Measurements from ENCODE around the gene CDYL.

Gene CDYL

DNA sequence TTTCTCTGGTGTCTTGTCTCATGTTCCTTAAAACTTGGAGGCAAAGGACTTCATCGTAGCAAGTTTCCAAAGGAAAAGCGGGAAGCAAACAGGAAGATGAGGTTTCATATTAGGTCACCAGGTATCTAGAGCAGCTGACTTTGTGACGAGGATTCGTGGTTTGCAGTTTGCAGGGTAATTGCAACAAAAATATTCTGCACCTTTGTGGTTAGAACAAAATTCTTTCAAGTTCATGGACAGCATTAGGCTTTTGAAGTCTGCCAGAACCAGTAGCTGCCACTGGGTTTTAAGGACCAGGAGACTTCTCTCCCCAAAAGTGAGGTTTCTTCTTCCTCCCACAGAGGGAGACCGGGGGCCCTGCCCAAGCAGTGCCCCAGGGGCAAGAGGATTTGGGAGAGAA is 164.2 kb downstream of the CDYL start:
- DNase-seq, result no peak

DNA sequence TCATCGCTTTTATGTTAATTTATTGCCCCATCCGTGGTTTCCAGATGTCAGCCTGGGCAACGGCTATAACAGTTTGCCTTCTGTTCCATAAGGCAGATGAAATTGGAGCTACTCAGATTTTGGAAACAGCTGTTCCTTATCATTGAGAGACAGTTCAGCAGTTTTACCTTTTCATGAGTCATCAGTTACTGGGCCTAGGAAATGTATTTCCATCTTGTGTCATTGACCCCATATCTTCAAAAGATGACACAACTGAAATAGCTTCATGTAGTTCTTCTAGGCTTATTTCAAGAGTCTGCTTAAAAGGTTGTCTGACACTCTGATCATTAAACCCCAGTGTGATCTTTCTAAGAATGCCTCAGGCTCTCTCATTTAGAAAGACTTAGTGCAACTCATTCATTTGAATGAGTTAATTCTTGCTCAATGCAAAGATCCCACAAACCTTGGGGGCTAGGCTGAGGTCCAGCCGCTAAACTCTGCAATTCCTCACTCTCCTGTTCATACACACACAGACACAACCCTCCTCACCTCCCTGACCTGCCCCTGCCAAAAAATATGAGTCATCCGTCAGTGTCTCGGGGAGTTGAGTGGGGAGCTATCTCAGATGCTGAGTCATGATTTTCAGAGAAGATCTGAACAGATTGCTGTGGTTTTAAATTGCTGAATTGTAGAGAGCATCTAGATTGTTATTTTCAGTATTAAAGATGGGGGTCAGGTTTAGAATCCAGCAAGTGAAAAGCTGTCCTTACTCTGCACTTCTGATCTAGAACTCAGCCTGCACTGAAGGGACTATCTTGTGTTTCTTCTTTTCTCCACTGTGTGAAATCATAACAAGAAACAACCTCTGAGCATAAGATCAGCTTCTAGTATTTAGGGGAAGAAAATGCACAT is 165.8 kb downstream of the CDYL start:
- DNase-seq, result no peak

DNA sequence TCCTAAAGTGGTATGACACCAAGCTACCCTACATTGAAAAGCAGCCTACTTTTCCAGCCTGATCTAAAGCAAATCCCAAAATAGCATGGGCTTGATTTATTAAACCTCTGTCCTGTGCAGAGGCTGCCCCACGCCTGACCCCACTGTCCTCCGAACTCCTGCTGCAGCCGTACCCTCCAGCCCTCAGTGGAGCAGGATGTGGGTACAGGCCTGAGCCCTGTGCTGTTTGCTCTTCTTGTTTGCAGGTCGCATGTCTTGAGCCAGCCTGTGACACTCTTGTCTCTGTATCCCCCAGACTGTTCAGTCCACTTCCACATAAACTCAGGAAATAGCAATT is 166.4 kb downstream of the CDYL start:
- DNase-seq, result no peak

DNA sequence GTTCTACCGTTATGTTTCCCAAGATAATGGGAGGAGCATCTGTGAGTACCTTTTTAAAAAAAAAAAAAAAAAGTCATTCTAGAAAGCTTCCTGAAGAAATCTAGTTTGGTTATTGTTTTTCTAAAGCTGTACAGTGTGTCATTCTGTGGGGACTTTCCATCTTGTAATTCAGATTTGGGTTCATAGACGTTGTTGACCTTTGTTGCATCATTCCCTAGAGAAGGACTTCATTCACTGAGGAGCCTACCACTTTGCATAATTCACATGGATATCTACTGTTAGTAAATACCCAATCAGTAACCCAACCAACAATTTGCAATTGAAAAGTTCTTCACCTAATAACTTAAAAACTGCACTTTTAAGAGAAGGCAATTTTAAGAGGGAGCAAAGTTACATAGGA is 167.5 kb downstream of the CDYL start:
- DNase-seq, result no peak

DNA sequence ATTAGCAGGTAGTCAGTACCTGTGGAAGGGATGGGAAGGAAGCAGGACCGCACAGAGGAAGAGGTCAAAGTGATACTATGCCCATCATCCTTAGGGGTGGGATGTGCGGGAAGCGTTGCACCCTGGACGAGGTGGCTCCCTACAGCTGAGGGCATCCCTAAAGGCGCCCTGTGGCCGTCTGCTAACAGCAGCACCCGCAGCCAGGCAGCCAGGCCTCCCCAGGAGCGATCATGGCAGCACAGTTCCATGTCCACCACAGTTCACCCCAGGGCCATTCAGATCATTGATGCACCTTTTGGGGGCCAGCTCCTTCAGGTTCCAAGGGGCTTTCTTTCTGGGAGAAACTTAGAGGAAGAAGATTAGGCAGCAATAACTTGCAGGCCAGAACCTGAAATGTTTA is 168.1 kb downstream of the CDYL start:
- no peak for DNase-seq

DNA sequence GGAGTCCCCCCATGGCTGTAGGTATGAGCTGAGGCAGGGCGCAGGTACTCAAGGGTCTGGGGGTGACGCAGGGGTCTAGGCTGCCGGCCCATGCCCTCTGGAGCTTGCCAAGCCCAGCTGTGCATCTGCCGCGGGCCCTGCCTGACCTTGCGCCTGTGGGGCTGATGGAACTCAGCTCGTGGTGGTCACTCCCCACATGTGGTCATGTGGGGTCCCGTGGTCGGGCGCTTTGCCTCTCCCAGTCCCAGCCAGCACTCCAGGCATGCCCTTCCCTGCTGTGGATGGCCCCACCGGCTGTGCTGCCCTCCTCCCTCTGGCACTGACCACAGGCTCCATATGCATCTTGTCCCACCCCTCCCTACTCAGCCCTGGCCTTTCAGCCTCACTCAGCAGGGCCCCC is 170.3 kb downstream of the CDYL start:
- DNase-seq, result no peak

DNA sequence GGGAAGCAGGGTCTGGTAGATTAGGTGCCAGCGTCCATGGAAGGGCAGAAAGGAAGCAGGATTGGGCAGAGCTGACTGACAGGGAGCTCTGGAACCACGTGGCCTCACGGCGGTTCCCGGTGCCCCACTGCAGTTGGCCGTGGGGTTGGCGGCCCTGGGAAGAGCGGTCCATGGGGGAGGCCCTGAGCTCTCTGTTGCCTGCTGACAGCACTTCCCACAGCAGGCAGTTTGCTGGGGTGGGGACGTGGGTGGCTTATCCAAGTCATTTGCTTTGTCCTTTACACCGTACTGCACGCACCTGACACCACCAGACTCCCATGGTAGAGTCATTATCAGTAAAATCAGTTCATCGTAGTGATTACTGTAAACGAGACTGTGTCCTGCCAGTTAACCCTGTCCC is 171.5 kb downstream of the CDYL start:
- no peak for DNase-seq

DNA sequence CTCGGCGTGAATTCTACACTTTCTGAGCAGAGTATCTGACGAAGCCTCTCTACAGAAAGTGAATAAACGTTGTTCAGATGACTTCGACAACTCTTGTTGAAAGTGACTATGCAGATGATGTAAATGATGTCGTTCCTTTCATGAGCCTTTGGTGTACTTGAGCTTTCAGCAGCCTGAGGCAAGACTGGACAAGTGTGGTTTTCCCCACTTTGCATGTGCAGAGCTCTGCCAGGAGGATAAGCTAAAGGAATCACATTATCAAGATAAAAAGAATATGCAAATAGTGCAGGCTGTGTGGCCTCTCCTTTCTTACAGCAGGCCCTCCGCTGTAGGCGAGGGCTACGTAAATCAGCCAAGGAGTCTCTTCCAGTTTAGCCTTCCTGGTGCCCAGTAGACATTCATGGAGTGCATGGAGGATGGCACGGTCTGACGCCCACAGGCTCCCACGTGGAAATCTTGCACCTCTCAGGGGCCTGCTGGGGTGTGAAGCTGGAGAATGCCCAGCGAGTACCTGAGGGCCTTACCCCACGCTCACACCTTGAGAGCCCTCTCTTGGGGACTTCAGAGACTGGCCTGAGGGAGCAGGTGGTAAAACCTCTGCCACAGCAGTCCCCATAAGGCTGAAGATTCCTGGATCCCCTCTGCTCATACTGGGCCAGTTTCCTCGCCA is 172.7 kb downstream of the CDYL start:
- no peak for DNase-seq

DNA sequence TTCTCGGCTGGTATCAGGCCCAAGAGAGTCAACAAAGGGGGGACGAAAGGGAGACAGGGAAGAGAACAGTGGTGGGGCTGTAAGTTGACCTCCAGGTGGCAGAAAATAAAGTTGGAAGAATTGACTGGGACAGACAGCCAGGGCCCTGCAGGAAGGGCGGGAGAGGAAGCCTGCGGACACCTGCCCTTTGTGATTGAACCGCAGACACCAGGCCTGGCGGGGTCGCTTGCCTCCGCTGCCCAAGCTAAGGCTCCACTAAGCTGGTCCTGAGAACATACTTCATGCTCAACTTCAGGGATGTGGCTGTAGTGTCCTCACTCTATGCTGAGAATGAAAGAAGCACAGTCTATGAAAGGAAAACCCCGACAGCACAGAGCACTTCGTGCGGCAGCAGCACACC is 173.9 kb downstream of the CDYL start:
- DNase-seq, result no peak

DNA sequence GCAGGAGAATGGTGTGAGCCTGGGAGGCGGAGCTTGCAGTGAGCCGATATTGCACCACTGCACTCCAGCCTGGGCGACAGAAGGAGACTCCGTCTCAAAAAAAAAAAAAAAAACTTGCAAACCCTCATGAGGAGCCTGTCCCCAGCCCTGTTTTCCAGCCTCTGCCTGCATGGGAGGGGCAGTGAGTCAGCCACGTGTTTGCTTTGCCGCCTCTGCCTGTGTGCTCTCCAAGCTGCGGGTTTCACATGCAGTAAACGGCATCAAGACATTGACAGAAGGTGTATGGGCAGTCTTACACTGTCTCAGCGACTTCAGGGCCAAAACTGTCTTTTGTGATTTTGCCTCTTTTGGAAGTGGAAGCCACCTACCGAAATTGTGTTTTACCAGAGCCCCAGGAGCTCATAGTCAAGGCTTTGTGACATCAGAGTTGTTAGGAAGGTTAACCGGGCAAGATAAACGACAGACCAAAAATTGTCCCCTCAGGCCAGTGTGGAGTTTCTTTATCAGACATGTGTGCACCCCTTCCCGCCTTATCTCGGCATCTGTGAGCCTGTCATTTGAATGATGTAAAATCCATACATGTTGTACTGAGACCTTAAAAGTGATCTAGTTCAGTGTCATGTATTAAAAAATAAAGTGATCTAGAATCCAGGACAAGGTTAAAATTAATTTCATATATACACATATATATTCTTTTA is 174.8 kb downstream of the CDYL start:
- no peak for DNase-seq

DNA sequence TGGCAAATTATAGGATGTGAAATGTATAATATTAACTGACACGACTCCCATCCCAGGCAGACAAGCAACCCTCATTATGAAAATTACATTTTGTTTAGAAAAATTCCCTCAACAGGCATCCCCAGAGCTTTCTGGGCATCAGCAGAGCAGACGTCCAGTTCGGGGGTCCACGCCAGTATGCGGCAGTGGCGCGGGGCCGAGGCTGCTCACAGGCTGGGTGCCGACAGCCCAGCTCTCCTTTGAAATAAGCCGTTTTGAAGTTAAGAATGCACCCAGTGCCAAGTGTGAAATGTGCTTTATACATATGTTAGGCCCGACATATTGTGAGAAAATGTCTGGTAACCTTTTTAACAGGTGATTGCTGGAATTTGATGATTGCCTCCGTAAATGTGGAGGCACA is 177.2 kb downstream of the CDYL start:
- DNase-seq, result no peak

DNA sequence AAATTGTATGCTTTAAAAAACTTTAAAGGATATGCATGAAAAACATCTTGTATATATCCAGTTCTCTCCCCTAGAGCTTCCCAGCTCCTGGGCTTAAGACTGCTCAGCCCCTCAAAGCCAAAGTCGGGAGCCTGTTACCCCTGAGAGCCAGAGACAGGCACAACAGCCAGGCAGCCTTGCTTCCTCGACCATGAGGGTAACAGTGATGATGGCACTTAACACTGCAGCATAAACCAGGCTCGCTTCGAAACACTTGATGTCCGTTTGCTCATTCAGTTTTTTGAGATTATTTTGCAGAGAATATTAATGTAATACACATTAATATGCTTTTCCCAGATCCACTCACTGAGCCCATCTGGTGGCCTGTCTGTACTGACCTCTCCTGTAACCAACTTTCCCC is 180.4 kb downstream of the CDYL start:
- DNase-seq, result no peak

DNA sequence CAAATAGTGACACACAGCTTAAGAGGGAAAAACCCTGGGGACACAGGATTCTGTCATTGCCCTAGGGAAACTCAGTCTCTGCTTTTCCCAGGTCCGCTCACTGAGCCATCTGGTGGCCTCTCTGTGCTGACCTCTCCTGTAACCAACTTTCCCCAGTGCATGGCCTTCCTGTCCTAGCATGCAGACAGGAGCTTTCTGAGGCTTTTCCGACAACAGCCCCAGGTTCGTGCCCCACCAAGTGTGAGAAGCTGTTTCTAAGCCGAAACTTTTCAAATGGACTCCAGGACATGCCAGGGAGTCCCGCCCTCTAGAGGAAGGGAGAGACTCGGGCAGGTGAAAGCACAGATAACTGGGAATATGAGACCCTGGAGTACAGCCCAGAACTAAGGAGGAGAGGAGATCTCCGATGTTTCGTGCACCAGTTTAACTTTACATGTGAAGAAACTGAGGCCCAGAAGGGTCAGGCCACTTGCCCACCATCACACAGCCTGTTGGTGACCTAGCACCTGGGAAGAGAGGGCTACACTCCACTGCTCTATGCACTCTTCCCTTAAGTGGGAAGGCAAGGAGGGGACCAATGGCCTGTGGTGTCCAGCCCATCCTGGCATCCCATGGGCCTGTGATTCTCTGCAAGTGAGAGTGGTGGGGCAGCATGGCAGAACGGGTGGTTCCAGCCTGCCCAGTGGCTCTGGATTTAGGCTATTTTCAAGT is 181.5 kb downstream of the CDYL start:
- no peak for DNase-seq

DNA sequence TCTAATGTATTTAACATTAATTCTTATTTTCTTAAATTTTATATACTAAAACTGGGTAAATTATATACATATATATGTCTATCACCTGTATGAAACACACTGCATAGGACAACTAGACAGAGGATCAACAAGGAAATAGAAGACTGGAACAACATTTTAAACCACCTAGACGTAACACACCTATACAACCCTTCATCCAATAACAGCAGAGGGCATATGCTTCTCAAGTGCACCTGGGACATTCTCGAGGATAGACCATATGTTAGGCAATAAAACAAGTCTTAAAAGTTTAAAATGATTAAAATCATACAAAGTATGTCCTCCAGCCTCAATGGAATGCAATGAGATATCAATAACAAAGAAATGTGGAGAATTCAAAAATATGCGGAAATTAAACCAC is 182.4 kb downstream of the CDYL start:
- no peak for DNase-seq

DNA sequence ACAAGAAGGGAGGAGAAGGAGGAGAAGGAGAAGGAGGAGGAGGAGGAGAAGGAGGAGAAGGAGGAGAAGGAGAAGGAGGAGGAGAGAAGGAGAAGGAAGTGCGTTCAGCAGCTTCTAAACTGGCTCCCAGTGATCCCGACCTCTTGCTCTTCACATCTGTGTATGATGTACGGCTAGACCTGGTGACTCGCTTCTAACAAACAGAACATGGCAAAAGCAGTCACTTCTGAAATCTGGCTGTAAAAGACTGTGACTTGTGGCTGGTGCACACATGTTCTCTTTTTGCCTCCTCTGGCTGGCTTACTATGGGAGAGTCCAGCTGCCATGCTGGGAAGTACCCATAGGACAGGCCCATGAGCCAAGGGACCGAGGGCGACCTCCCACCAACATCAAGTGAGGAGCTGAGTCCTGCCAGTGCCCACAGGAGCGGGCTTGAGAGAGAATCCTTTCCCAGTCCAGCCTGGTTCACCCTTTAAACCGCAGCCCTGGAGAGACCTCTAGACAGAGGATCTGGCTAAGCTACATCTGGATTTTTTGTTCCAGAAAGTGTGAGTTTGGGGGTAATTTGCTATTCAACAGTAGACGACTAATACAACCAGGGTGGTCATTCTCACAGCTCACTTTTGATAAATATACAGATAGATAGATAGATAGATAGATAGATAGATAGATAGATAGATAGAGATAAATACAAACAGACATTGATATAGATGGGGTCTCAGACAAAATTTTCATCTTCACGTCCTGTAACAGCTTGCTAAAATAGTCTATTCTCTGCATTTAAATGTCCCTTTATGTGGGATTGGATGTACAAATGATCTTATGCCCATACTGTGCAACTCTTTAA is 185.3 kb downstream of the CDYL start:
- no peak for DNase-seq

DNA sequence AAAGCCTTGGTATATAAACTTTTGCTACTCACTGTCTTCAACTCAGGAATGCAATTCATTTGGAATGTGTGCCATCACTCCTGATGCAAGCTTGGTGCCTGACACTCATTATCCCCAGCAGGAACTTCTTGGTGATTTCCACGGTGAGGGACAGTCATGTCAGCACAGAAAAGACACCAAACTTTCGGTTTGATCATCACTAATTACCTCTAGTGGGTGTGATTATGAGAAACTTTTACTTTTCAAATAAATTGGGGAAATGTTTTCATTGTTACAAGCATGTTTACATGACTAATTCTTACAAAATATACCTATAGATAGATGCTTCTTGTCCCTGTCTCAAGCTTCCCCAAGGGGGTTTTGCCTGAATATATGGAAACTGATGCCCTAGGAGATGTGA is 186.7 kb downstream of the CDYL start:
- no peak for DNase-seq

DNA sequence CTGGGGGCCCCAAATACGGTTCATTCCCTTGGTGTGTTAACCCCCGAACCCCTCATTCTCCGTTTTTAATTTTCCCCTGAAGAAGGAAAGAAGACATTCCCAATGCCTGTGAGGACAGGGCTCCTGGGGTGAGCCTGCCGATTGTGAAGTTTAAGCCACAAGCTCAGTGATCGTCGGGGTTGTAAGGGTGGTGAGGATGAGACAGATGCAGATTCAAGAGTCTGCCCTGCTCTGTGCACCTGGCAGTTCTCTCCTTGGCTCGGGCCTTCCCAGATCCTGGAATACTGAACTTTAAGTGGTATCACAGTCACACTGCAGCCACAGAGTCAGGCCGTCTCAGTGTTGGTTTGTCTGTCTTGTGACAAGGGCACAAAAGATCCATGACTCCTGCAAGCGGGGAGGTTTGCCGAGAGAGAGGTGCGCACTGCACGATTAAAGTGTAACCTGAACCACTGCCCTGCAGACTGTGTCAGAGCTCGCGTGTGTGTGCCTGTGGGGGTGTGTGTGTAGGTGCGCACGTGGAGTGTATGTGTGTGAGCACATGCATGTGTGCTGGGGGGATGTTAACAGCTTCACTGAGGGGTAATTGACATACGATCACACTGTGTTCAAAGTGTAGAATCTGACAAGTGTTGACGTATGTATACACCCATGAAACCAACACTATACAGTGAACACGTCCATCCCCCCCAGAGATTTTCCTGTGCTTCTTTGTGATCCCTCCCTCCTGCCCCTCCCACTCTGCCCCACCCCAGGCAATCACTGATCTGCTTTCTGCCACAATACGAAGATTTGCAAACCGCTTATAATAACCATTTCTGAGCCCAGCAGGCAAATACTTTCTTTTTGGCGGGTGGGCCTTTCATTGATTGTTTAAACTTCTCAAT is 188.7 kb downstream of the CDYL start:
- no peak for DNase-seq

DNA sequence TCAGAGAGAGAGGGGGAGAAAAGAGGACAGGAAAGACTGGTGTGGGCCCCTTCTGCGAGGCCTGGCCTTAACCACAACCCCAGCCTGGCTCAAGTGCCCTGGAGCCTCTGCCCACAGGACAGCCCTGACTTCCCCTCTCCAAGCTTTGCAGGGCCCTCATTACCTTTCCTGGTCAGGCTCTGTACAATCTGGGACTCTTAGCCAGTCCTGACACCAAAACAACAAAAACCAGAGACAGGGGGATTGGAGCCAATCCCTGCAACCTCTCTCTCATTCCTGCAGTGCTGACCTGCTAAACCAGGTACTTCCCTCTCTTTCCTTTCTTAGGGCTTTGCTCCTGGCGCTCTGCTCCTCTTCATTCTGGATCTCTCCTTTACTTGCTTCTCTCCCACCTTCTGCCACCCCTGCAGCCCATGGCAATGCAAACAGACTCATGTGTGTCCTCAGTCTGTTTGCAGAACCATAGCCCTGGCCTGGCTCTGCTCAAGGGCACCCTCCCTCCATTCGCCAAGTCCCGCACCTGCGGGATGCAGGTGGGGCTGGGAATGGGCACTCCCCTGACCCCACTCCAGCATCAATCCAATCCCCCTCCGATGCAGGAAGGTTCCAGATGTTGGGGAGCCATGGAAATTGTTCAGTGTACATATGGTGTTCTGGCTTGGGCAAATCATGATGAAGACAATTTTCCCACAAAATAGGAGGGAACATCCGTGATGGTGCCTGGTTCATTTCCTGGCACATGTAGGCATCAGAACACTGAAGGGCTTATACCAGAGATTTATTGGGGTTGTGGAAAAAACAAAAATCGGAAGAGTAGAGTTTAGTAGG is 189.6 kb downstream of the CDYL start:
- DNase-seq, result no peak

DNA sequence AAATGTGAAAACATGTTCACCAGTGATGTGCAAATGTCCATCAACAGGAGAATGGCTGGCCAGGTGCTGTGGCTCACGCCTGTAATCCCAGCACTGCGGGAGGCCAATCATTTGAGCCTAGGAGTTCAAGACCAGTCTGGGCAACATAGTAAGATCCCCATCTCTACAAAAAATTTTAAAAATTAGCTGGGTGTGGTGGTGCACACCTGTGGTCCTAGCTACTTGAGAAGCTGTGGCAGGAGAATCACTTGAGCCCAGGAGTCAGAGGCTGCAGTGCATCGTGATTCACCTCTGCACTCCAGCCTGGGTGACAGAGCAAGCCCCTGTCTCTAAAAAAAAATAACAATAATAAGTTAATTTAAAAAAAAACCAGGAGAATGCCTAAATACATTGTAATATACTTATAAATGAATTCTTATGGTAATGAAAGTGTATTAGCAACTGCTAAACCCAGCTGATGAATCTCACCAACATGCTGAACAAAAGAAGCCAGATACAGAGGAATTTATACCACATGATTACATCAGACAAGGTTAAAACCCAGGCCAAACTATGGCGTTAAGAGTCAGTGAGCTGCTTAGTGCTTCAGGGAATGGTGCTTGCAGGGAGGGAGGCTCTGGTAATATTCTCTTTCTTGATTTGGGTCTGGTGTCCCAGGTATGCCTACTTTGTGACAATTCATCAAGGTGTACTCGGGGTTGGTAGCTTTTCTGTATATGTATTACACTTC is 191.3 kb downstream of the CDYL start:
- no peak for DNase-seq
